Ovary (tissue), 3 donors: ENCODE results near the gene MPPED2.

Experiments
- EP300 ChIP-seq: sonication (generic); formaldehyde crosslinking; IDR thresholded peaks from one replicate; pipeline ENCODE4 v1.6.1; 2017; ENCODE audit warnings: antibody characterized with exemption
- POLR2A ChIP-seq: fragments of 450-650 bp; IDR thresholded peaks from one replicate; pipeline ENCODE4 v1.6.1; 2017; ENCODE audit warnings: antibody characterized with exemption, mild to moderate bottlenecking, moderate library complexity
- TF ChIP-seq, protein P1 (sequence below), 3 donors: fragments of 450-650 bp in 2 of 3; fragments of 200-600 bp in 1 of 3; IDR thresholded peaks; one replicate each; pipeline versions ENCODE4 v1.5.1 to v1.8.0; 2016 to 2022; ENCODE audit warnings: antibody characterized with exemption in 3 of 3, mild to moderate bottlenecking in 1 of 3
- donor health status: DM: no; HTN: no; CAD: no.

GRCh38 chr11:30635401-30635989 lies 49.3 kb upstream of the MPPED2 start:
- TF ChIP-seq, protein P1, sequence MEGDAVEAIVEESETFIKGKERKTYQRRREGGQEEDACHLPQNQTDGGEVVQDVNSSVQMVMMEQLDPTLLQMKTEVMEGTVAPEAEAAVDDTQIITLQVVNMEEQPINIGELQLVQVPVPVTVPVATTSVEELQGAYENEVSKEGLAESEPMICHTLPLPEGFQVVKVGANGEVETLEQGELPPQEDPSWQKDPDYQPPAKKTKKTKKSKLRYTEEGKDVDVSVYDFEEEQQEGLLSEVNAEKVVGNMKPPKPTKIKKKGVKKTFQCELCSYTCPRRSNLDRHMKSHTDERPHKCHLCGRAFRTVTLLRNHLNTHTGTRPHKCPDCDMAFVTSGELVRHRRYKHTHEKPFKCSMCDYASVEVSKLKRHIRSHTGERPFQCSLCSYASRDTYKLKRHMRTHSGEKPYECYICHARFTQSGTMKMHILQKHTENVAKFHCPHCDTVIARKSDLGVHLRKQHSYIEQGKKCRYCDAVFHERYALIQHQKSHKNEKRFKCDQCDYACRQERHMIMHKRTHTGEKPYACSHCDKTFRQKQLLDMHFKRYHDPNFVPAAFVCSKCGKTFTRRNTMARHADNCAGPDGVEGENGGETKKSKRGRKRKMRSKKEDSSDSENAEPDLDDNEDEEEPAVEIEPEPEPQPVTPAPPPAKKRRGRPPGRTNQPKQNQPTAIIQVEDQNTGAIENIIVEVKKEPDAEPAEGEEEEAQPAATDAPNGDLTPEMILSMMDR (IDR thresholded peaks at IDR 0.05): no peak
- TF ChIP-seq POLR2A (no peak), EP300 (no peak)
